Esophagus mucosa (tissue), 1 donor: ENCODE data around the gene ASCC1. TPM values are rescaled to one million over a fixed set of nuclear protein-coding genes. Genes with fewer than 3 reads are reported as not detected.
"Not testable (repeated sequence)": the region's sequence is repeated elsewhere in the genome, so short reads cannot be mapped to it uniquely, and the experiment has no call there.

Source experiments
- ATAC-seq: fragments of 200-7000 bp; cut with Tn5 transposase; one replicate; pipeline ENCODE4 v1.9.1; 2020
- total RNA-seq: library from RNA; stranded (reverse); gene quantifications from one replicate; pipeline ENCODE4 v1.2.4, GENCODE V29; 2023
- donor health status: DM: yes; HTN: yes; CAD: no.

The ASCC1 gene
- total RNA-seq, 1 donor from 2014 or later: 23.5 TPM

GRCh38 chr10:72124381-72124780, 91.7 kb downstream of the ASCC1 start:
- no peak for ATAC-seq

- ATAC-seq: no peak
Observed at GRCh38 chr10:72123616-72124015, 92.5 kb downstream of the ASCC1 start.

- ATAC-seq: peak; percentile 52
Observed at GRCh38 chr10:72122221-72122620, 93.9 kb downstream of the ASCC1 start.

- ATAC-seq: no peak
Observed at GRCh38 chr10:72121389-72121788, 94.7 kb downstream of the ASCC1 start.

GRCh38 chr10:72116372-72116771, 99.7 kb downstream of the ASCC1 start:
- ATAC-seq: no peak

- no peak for ATAC-seq
Observed at GRCh38 chr10:72114706-72115450, 101.2 kb downstream of the ASCC1 start.

- ATAC-seq: no peak
Observed at GRCh38 chr10:72110673-72111401, 105.2 kb downstream of the ASCC1 start.

GRCh38 chr10:72109636-72110157, 106.4 kb downstream of the ASCC1 start:
- no peak for ATAC-seq

- ATAC-seq: no peak
Observed at GRCh38 chr10:72108830-72109635, 107.0 kb downstream of the ASCC1 start.

GRCh38 chr10:72108004-72108370, 108.1 kb downstream of the ASCC1 start:
- not testable (repeated sequence) for ATAC-seq

GRCh38 chr10:72107325-72108003, 108.6 kb downstream of the ASCC1 start:
- no peak for ATAC-seq

- ATAC-seq: no peak
Observed at GRCh38 chr10:72106896-72107295, 109.2 kb downstream of the ASCC1 start.

GRCh38 chr10:72106154-72106849, 109.8 kb downstream of the ASCC1 start:
- ATAC-seq: no peak

- ATAC-seq: no peak
Observed at GRCh38 chr10:72105710-72106109, 110.4 kb downstream of the ASCC1 start.

- ATAC-seq: no peak
Observed at GRCh38 chr10:72105098-72105475, 111.0 kb downstream of the ASCC1 start.

GRCh38 chr10:72104472-72105097, 111.5 kb downstream of the ASCC1 start:
- no peak for ATAC-seq

- ATAC-seq: no peak
Observed at GRCh38 chr10:72099600-72099921, 116.5 kb downstream of the ASCC1 start.

- no peak for ATAC-seq
Observed at GRCh38 chr10:72098836-72099599, 117.1 kb downstream of the ASCC1 start.

- ATAC-seq: no peak
Observed at GRCh38 chr10:72098301-72098835, 117.7 kb downstream of the ASCC1 start.
